Esophagus (tissue), 2 donors: Measurements from ENCODE around the gene MAP3K6. TPM values are rescaled to one million over a fixed set of nuclear protein-coding genes. Genes with fewer than 3 reads are reported as not detected.

Source experiments
- H3K27ac ChIP-seq, 2 donors: one replicate each; pipeline ENCODE4 v1.5.1; 2013; ENCODE audit warnings: low read depth in 2 of 2, mild to moderate bottlenecking in 2 of 2, inconsistent platforms in 1 of 2, low read length in 1 of 2, moderate library complexity in 1 of 2
- H3K27me3 ChIP-seq, 2 donors: one replicate each; pipeline ENCODE4 v1.6.1; 2013; ENCODE audit warnings: low read length in 2 of 2, control low read depth in 1 of 2, mild to moderate bottlenecking in 1 of 2; ENCODE audit not compliant: insufficient read depth in 2 of 2, control insufficient read depth in 1 of 2
- H3K36me3 ChIP-seq, 2 donors: one replicate each; pipeline ENCODE4 v1.6.1; 2013; ENCODE audit warnings: low read length in 1 of 2; ENCODE audit not compliant: control insufficient read depth in 2 of 2, insufficient read depth in 2 of 2
- H3K4me1 ChIP-seq, 2 donors: one replicate each; pipeline ENCODE4 v1.6.1; 2013; ENCODE audit warnings: low read length in 1 of 2; ENCODE audit not compliant: control insufficient read depth in 2 of 2, insufficient read depth in 2 of 2
- H3K4me3 ChIP-seq, 2 donors: one replicate each; pipeline ENCODE4 v1.5.1; 2013; ENCODE audit warnings: low read length in 2 of 2, mild to moderate bottlenecking in 2 of 2, low read depth in 1 of 2, moderate library complexity in 1 of 2
- H3K9me3 ChIP-seq, 2 donors: one replicate each; pipeline ENCODE4 v1.6.1; 2013; ENCODE audit warnings: mild to moderate bottlenecking in 2 of 2, low read depth in 1 of 2, low read length in 1 of 2, moderate library complexity in 1 of 2; ENCODE audit not compliant: control insufficient read depth in 2 of 2, insufficient read depth in 1 of 2
- WGBS, 2 donors: extraction: QIAGEN DNeasy Blood & Tissue Kit; methylation state at CpG; one replicate each; pipeline ENCODE4 v1.1.7; 2013; 5-methylcytosine and 5-hydroxymethylcytosine counted together
- polyA plus RNA-seq, 2 donors: library from polyadenylated mRNA; stranded (reverse); fragments of 200-250 nt; gene quantifications; one replicate each; pipeline ENCODE4 v1.2.3, GENCODE V29; 2013
- donor health status: healthy with polysubstance abuse.
- donor health status: Bipolar disorder and iron deficiency.

Gene MAP3K6
- polyA plus RNA-seq, 2 donors, result 48.5 to 110 TPM

GRCh38 chr1:27366113-27366410 is 699 bp downstream of the MAP3K6 start:
- peaks cover 12 to 34% of the 10 kb centered on the region in 2 donors for H3K36me3 ChIP-seq
- no peaks in the 10 kb centered on the region for H3K9me3 ChIP-seq
- H3K4me3 ChIP-seq, result peak overlapping the region; percentile 72 to 88
- H3K4me1 ChIP-seq, result peaks cover 6 to 23% of the 10 kb centered on the region in 2 donors
- H3K27me3 ChIP-seq, result no peaks in the 10 kb centered on the region
- WGBS, 2 donors, result 1% methylated on average over 27 to 30 of the region's 30 CpGs
- peak overlapping the region; percentile 96 to 100 for H3K27ac ChIP-seq

GRCh38 chr1:27365372-27366112 is 1.2 kb downstream of the MAP3K6 start:
- Histone ChIP-seq H3K27ac (peak overlapping the region; percentile 96 to 100), H3K36me3 (peaks cover 13 to 39% of the 10 kb centered on the region in 2 donors), H3K27me3 (no peaks in the 10 kb centered on the region), H3K4me1 (peaks cover 6 to 23% of the 10 kb centered on the region in 2 donors), H3K9me3 (no peaks in the 10 kb centered on the region), H3K4me3 (peak overlapping the region; percentile 72 to 88)
- WGBS, 2 donors, result 2 to 3% methylated on average over 39 to 40 of the region's 40 CpGs

- WGBS, 2 donors, result 63 to 76% methylated on average over 11 of the region's 11 CpGs
- Histone ChIP-seq H3K4me3 (peak overlapping the region; percentile 72 to 88), H3K9me3 (no peaks in the 10 kb centered on the region), H3K36me3 (peaks cover 13 to 45% of the 10 kb centered on the region in 2 donors), H3K27me3 (no peaks in the 10 kb centered on the region), H3K27ac (peak overlapping the region; percentile 96 to 100), H3K4me1 (peaks cover 6 to 23% of the 10 kb centered on the region in 2 donors)
Observed at GRCh38 chr1:27364696-27365371, 1.9 kb downstream of the MAP3K6 start.

- Histone ChIP-seq H3K4me3 (peak overlapping the region in 1 of 2 donors; percentile 88), H3K36me3 (peaks cover 19 to 47% of the 10 kb centered on the region in 2 donors), H3K9me3 (no peaks in the 10 kb centered on the region), H3K4me1 (peaks cover 6 to 17% of the 10 kb centered on the region in 2 donors), H3K27ac (no peak overlapping the region), H3K27me3 (no peaks in the 10 kb centered on the region)
- 87 to 89% methylated on average over 26 of the region's 26 CpGs for WGBS, 2 donors
Observed at GRCh38 chr1:27363766-27364695, 2.7 kb downstream of the MAP3K6 start.

GRCh38 chr1:27361553-27361952 is 5.2 kb downstream of the MAP3K6 start:
- Histone ChIP-seq H3K27me3 (no peaks in the 10 kb centered on the region), H3K4me1 (peaks cover 6 to 21% of the 10 kb centered on the region in 2 donors), H3K9me3 (no peaks in the 10 kb centered on the region), H3K36me3 (peaks cover 24 to 67% of the 10 kb centered on the region in 2 donors), H3K4me3 (no peak overlapping the region), H3K27ac (no peak overlapping the region)
- WGBS, 2 donors, result 86 to 87% methylated on average over 8 of the region's 8 CpGs

- 88 to 90% methylated on average over 21 of the region's 21 CpGs for WGBS, 2 donors
- Histone ChIP-seq H3K4me1 (peaks cover 6 to 21% of the 10 kb centered on the region in 2 donors), H3K27me3 (no peaks in the 10 kb centered on the region), H3K27ac (no peak overlapping the region), H3K36me3 (peaks cover 28 to 71% of the 10 kb centered on the region in 2 donors), H3K4me3 (no peak overlapping the region), H3K9me3 (no peaks in the 10 kb centered on the region)
Observed at GRCh38 chr1:27361044-27361402, 5.7 kb downstream of the MAP3K6 start.

- Histone ChIP-seq H3K36me3 (peaks cover 28 to 77% of the 10 kb centered on the region in 2 donors), H3K9me3 (no peaks in the 10 kb centered on the region), H3K27ac (no peak overlapping the region), H3K4me1 (peaks cover 6 to 21% of the 10 kb centered on the region in 2 donors), H3K4me3 (no peak overlapping the region), H3K27me3 (no peaks in the 10 kb centered on the region)
- WGBS, 2 donors, result 49 to 59% methylated on average over 65 to 71 of the region's 71 CpGs
Observed at GRCh38 chr1:27360159-27361043, 6.4 kb downstream of the MAP3K6 start.

GRCh38 chr1:27359822-27360158 is 7.0 kb downstream of the MAP3K6 start:
- Histone ChIP-seq H3K36me3 (peaks cover 28 to 81% of the 10 kb centered on the region in 2 donors), H3K27me3 (no peaks in the 10 kb centered on the region), H3K9me3 (no peaks in the 10 kb centered on the region), H3K4me3 (no peak overlapping the region), H3K27ac (no peak overlapping the region), H3K4me1 (peaks cover 6 to 17% of the 10 kb centered on the region in 2 donors)
- WGBS, 2 donors, result 56 to 63% methylated on average over 9 of the region's 9 CpGs

- Histone ChIP-seq H3K27ac (no peak overlapping the region), H3K4me1 (peaks cover 3 to 14% of the 10 kb centered on the region in 2 donors), H3K36me3 (peaks cover 28 to 75% of the 10 kb centered on the region in 2 donors), H3K9me3 (no peaks in the 10 kb centered on the region), H3K4me3 (no peak overlapping the region), H3K27me3 (no peaks in the 10 kb centered on the region)
- WGBS, 2 donors, result 94 to 98% methylated on average over 5 of the region's 5 CpGs
Observed at GRCh38 chr1:27358928-27359313, 7.8 kb downstream of the MAP3K6 start.
